ENCODE results near the gene IP6K1.
"Not testable (repeated sequence)": the region's sequence is repeated elsewhere in the genome, so short reads cannot be mapped to it uniquely, and the experiment has no call there.

The IP6K1 gene

GRCh38 chr3:49686346-49686745, 100.0 kb downstream of the IP6K1 start:
- not testable (repeated sequence) for DNase-seq

GRCh38 chr3:49685846-49686245, 100.5 kb downstream of the IP6K1 start:
- DNase-seq = not testable (repeated sequence)

GRCh38 chr3:49685103-49685502, 101.2 kb downstream of the IP6K1 start:
- not testable (repeated sequence) for DNase-seq

- not testable (repeated sequence) for DNase-seq
Observed at GRCh38 chr3:49684453-49684852, 101.9 kb downstream of the IP6K1 start.

GRCh38 chr3:49683162-49683561, 103.2 kb downstream of the IP6K1 start:
- DNase-seq = no peak

- no peak for DNase-seq
Observed at GRCh38 chr3:49681543-49681942, 104.8 kb downstream of the IP6K1 start.

- DNase-seq = no peak
Observed at GRCh38 chr3:49681232-49681522, 105.2 kb downstream of the IP6K1 start.

GRCh38 chr3:49680493-49681231, 105.7 kb downstream of the IP6K1 start:
- no peak for DNase-seq

GRCh38 chr3:49675912-49676311, 110.4 kb downstream of the IP6K1 start:
- no peak for DNase-seq

GRCh38 chr3:49674497-49674983, 111.8 kb downstream of the IP6K1 start:
- DNase-seq = no peak

Measured in bone marrow (tissue), 2 donors.